ENCODE measurements around the gene UBE2E3.

Gene UBE2E3

GRCh38 chr2:180960982-180961381 is 19.4 kb upstream of the UBE2E3 start:
- H3K9ac ChIP-seq (ENCODE audit: low read depth, low read length): no peak overlapping the region

GRCh38 chr2:180962727-180963314 is 17.6 kb upstream of the UBE2E3 start:
- no peaks in the 10 kb centered on the region for H3K9me3 ChIP-seq (ENCODE audit: control insufficient read depth, insufficient read depth, low read length)
- H3K36me3 ChIP-seq (ENCODE audit: insufficient read depth, low read length): no peaks in the 10 kb centered on the region
- H3K4me1 ChIP-seq (ENCODE audit: insufficient read depth, low read length): no peaks in the 10 kb centered on the region; the same call in 1 of the 2 replicates
- no peak overlapping the region for H3K9ac ChIP-seq (ENCODE audit: low read depth, low read length)

More at GRCh38 chr2:180960982-180961381, 19.4 kb upstream of the UBE2E3 start:
- no peaks in the 10 kb centered on the region for H3K9me3 ChIP-seq (ENCODE audit: control insufficient read depth, insufficient read depth, low read length)
- H3K36me3 ChIP-seq (ENCODE audit: insufficient read depth, low read length): no peaks in the 10 kb centered on the region
- H3K4me1 ChIP-seq (ENCODE audit: insufficient read depth, low read length): no peaks in the 10 kb centered on the region; the same call in 1 of the 2 replicates

DNA sequence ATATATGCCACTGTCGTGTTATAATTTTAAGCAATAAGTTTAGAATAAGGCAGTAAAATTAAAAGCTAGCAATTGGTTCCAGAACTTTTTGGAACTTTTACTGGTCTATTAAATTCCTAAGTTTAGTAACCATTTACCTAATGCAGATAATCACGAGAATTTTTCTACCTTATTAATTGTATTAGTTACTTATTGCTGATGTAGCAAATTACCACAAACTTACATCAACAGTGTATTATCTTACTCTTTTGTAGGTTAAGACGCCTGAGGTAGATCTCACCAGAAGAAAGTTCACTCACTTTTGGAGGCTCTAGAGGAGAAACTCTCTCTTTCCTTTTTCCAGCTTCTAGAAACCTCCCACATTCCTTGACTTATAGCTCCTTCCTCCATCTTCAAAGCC is 14.0 kb upstream of the UBE2E3 start:
- no peaks in the 10 kb centered on the region for H3K36me3 ChIP-seq (ENCODE audit: insufficient read depth, low read length)

DNA sequence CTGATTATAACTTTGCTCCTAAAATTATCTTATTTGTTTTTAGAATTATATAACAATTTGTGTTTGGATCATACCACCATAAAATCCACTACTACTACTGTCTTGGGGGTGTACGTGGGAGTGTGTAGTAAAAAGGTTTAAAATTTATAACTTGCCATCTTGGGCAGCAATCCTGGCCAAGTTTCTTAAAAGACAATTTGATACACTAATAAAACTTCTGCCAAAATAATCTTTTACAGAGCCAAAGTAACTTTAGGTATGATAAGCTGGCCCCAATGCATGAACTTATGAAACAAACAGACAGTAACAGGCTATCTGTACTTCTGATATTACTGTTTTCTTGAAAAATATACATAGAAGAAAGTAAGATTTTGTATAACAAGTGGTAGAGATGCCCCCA is 11.3 kb upstream of the UBE2E3 start:
- H3K36me3 ChIP-seq (ENCODE audit: insufficient read depth, low read length): no peaks in the 10 kb centered on the region
- H3K4me1 ChIP-seq (ENCODE audit: insufficient read depth, low read length): no peaks in the 10 kb centered on the region
- H3K9me3 ChIP-seq (ENCODE audit: control insufficient read depth, insufficient read depth, low read length): no peaks in the 10 kb centered on the region
- H3K9ac ChIP-seq (ENCODE audit: low read depth, low read length): no peak overlapping the region

More for the DNA sequence above, 14.0 kb upstream of the UBE2E3 start:
- no peak overlapping the region for H3K9ac ChIP-seq (ENCODE audit: low read depth, low read length)
- no peaks in the 10 kb centered on the region; the same call in 1 of the 2 replicates for H3K4me1 ChIP-seq (ENCODE audit: insufficient read depth, low read length)
- H3K9me3 ChIP-seq (ENCODE audit: control insufficient read depth, insufficient read depth, low read length): no peaks in the 10 kb centered on the region

DNA sequence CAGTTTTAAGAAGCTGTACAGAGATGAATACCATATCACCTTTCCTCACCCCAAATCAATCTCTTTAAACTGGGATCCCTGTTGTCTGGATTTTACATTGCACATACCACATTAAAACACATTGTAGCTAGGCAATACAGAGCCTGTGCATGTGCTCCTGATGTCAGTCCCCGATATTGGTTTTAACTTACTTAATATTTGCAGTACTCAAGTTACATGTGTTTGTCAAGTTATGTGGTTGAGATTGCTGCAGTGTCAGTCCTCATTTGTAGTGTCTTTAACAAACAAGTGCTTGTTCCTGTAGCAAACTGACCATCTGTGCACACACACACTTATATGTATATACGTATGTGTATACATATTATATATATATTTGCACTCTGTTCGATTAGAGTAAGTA is 10.4 kb upstream of the UBE2E3 start:
- no peaks in the 10 kb centered on the region for H3K4me1 ChIP-seq (ENCODE audit: insufficient read depth, low read length)
- no peak overlapping the region for H3K9ac ChIP-seq (ENCODE audit: low read depth, low read length)
- no peaks in the 10 kb centered on the region for H3K36me3 ChIP-seq (ENCODE audit: insufficient read depth, low read length)
- H3K9me3 ChIP-seq (ENCODE audit: control insufficient read depth, insufficient read depth, low read length): no peaks in the 10 kb centered on the region

DNA sequence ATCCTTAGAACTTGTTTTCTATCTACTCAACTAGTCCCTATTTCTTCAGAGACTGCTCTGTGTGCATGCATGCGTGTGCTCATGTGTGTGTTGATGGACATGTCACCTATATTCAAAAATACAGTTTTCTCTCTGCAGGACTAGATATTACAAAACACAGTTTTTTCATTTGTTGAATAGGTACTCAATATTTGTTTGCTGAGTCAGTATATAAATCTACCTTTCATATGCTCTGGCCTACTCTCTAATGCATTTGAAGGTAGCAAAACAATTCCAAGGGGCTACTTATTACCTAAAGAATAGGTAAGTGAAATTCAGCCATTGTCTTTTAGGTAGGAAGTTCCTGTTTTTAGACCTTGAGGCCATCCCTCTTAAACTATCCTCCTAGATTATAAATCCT is 8.6 kb upstream of the UBE2E3 start:
- Histone ChIP-seq H3K36me3 (ENCODE audit: insufficient read depth, low read length) (no peaks in the 10 kb centered on the region), H3K9ac (ENCODE audit: low read depth, low read length) (no peak overlapping the region), H3K9me3 (ENCODE audit: control insufficient read depth, insufficient read depth, low read length) (no peaks in the 10 kb centered on the region), H3K4me1 (ENCODE audit: insufficient read depth, low read length) (peaks cover 8% of the 10 kb centered on the region; the same call in 1 of the 2 replicates)

DNA sequence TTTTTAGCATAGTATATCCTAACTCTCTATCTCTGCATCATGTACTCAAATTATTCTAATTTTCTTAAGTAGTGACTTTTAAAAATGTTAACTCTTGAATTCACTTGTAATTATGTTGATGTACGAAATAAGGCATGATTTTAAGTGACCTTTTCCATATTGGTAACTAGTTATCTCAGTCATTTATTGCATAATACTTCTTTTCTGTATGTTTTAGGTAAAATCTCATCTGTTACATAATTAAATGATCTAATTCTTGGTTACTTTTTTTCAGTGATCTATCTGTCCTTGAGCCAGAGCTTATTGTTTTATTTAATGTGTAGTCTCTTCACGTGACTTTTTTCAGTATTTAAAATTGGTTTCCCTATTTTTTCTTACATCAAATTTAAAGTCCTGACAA is 4.8 kb upstream of the UBE2E3 start:
- peaks cover 14% of the 10 kb centered on the region for H3K4me1 ChIP-seq (ENCODE audit: insufficient read depth, low read length)
- H3K9ac ChIP-seq (ENCODE audit: low read depth, low read length): no peak overlapping the region
- H3K36me3 ChIP-seq (ENCODE audit: insufficient read depth, low read length): no peaks in the 10 kb centered on the region
- H3K9me3 ChIP-seq (ENCODE audit: control insufficient read depth, insufficient read depth, low read length): no peaks in the 10 kb centered on the region

GRCh38 chr2:180978903-180979748 is 1.3 kb upstream of the UBE2E3 start:
- Histone ChIP-seq H3K9me3 (ENCODE audit: control insufficient read depth, insufficient read depth, low read length) (no peaks in the 10 kb centered on the region), H3K36me3 (ENCODE audit: insufficient read depth, low read length) (no peaks in the 10 kb centered on the region), H3K9ac (ENCODE audit: low read depth, low read length) (peak overlapping the region; percentile 59; the same call in 1 of the 2 replicates), H3K4me1 (ENCODE audit: insufficient read depth, low read length) (peaks cover 27% of the 10 kb centered on the region)

DNA sequence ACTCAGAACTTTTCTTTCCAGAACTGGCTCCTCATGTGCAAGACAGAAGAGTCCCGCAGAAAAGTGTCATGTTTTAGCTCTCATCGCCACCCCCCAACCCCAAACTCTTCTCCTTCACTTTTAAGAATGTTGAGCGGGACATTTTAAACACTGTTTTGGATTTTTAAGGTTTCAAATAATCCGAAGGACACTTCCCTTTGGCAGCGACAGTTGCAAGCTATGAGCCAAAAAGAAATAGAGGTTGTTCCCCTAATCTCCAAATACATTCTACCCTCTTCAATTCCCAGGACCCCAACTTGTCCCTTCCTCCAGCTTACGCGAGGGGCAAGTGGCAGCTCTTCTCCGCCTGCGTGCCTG is 678 bp upstream of the UBE2E3 start:
- Histone ChIP-seq H3K9me3 (ENCODE audit: control insufficient read depth, insufficient read depth, low read length) (no peaks in the 10 kb centered on the region), H3K4me1 (ENCODE audit: insufficient read depth, low read length) (peaks cover 28% of the 10 kb centered on the region), H3K36me3 (ENCODE audit: insufficient read depth, low read length) (no peaks in the 10 kb centered on the region), H3K9ac (ENCODE audit: low read depth, low read length) (peak overlapping the region; percentile 59)

- Histone ChIP-seq H3K9ac (ENCODE audit: low read depth, low read length) (peak overlapping the region; percentile 96), H3K9me3 (ENCODE audit: control insufficient read depth, insufficient read depth, low read length) (no peaks in the 10 kb centered on the region), H3K36me3 (ENCODE audit: insufficient read depth, low read length) (no peaks in the 10 kb centered on the region), H3K4me1 (ENCODE audit: insufficient read depth, low read length) (peaks cover 32% of the 10 kb centered on the region)
These were observed 822 bp downstream of the UBE2E3 start for GRCh38 chr2:180980943-180981911.

DNA sequence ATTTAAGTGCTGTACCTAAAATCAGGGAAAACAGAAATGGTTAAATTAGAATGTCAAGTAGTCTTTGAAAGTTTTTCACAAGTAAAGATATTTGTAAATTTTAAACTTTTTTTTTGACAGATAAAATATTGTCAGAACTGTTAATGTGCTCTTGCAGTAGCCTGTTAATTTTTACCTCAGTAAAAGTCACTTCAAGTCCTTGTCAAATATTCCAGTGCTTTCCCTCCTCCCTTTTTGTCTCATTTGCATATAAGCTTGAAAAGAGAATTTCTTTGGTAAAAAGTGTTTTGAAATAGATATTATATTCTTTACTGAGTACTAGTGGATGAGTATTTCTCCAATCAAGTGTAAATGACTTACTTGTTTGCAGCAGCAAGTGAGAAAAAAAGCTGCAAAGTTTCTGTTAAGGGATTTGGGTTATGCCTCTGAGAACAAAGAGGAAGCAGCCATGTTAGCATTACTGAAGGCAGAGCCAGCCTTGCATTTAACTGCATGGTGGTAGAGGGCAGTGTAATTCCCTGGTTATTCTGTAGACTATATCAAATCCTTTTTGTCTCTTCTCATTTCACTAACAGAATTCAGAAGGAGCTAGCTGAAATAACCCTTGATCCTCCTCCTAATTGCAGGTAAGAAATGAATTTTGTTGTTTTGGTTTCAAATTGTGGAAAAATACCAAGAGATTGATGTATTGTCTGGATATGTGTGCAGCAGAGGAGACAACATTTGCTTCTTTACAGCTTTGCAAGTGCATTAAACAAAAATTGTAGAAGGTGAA is 3.2 kb downstream of the UBE2E3 start:
- H3K36me3 ChIP-seq (ENCODE audit: insufficient read depth, low read length): no peaks in the 10 kb centered on the region
- H3K9ac ChIP-seq (ENCODE audit: low read depth, low read length): peak overlapping the region; percentile 35
- H3K9me3 ChIP-seq (ENCODE audit: control insufficient read depth, insufficient read depth, low read length): no peaks in the 10 kb centered on the region
- H3K4me1 ChIP-seq (ENCODE audit: insufficient read depth, low read length): peaks cover 43% of the 10 kb centered on the region

GRCh38 chr2:180985771-180986395 is 5.5 kb downstream of the UBE2E3 start:
- no peak overlapping the region for H3K9ac ChIP-seq (ENCODE audit: low read depth, low read length)
- H3K9me3 ChIP-seq (ENCODE audit: control insufficient read depth, insufficient read depth, low read length): no peaks in the 10 kb centered on the region
- no peaks in the 10 kb centered on the region for H3K36me3 ChIP-seq (ENCODE audit: insufficient read depth, low read length)
- peaks cover 37% of the 10 kb centered on the region for H3K4me1 ChIP-seq (ENCODE audit: insufficient read depth, low read length)

DNA sequence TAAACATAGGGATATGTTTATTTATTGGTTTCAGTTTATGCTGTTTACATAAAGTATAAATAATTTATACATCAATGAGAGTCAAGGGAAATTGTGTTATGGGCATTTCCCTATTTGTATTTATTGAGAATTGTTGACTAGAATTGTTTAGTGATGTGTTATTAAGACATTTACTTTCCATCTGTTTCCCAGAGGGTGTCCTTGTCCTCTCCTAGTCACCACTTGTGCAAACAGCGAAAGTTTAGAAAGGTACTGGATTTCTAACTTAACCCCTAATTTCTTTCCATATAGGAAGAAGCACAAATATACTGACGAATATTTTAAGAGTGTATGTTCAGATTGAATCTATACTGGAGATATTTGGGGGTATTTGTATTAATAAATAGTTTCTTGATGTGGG is 6.7 kb downstream of the UBE2E3 start:
- no peaks in the 10 kb centered on the region for H3K36me3 ChIP-seq (ENCODE audit: insufficient read depth, low read length)
- no peak overlapping the region for H3K9ac ChIP-seq (ENCODE audit: low read depth, low read length)
- no peaks in the 10 kb centered on the region for H3K9me3 ChIP-seq (ENCODE audit: control insufficient read depth, insufficient read depth, low read length)
- H3K4me1 ChIP-seq (ENCODE audit: insufficient read depth, low read length): peaks cover 37% of the 10 kb centered on the region
